SU-DHL-6 (cell line): ENCODE results near the gene RELL2.

Source experiments
- H2AFZ ChIP-seq: fragments of 200-600 bp; sonication (generic); 2 replicates; pipeline ENCODE4 v1.6.1; 2014; ENCODE audit warnings: low read depth, mild to moderate bottlenecking, moderate library complexity, mixed read lengths, antibody characterized with exemption, low read length; ENCODE audit not compliant: severe bottlenecking
- H3F3A ChIP-seq: fragments of 200-600 bp; shearing (Covaris generic); 2 replicates; pipeline ENCODE4 v1.6.0; 2016; ENCODE audit warnings: antibody characterized with exemption, mild to moderate bottlenecking; ENCODE audit not compliant: insufficient read depth
- H3K27ac ChIP-seq: fragments of 200-600 bp; sonication (generic); 2 replicates; pipeline ENCODE4 v1.5.1; 2016; ENCODE audit warnings: low read depth, mild to moderate bottlenecking, low read length, moderate library complexity, mixed read lengths
- H3K27me3 ChIP-seq: fragments of 200-600 bp; sonication (generic), shearing (Covaris generic); 2 replicates; pipeline ENCODE4 v1.6.0; 2014; ENCODE audit warnings: mild to moderate bottlenecking, low read length
- H3K36me3 ChIP-seq: fragments of 200-600 bp; sonication (generic); 2 replicates; pipeline ENCODE4 v1.6.1; 2014; ENCODE audit warnings: mild to moderate bottlenecking, low read length, mixed read lengths
- H3K4me2 ChIP-seq: fragments of 300-600, 200-600 bp; shearing (Covaris generic), sonication (generic); 2 replicates; pipeline ENCODE4 v1.6.0; 2014; ENCODE audit warnings: low read length, low read depth, mild to moderate bottlenecking; ENCODE audit not compliant: poor library complexity, severe bottlenecking
- H3K4me3 ChIP-seq: fragments of 200-600 bp; sonication (generic); 2 replicates; pipeline ENCODE4 v1.5.1; 2014; ENCODE audit warnings: antibody characterized with exemption, low read length, mild to moderate bottlenecking, mixed read lengths; ENCODE audit not compliant: insufficient read depth, poor library complexity, severe bottlenecking
- H3K79me2 ChIP-seq: fragments of 200-600 bp; sonication (generic); 2 replicates; pipeline ENCODE4 v1.6.1; 2014; ENCODE audit warnings: mild to moderate bottlenecking, low read length, moderate library complexity; ENCODE audit not compliant: insufficient read depth
- H3K9ac ChIP-seq: fragments of 200-600 bp; sonication (generic); 2 replicates; pipeline ENCODE4 v1.7.0; 2014; ENCODE audit warnings: mild to moderate bottlenecking, low read length
- H3K9me2 ChIP-seq: fragments of 200-600 bp; sonication (generic); replicated peaks from 2 replicates; pipeline ENCODE4 v1.6.1; 2014; ENCODE audit warnings: low read length; ENCODE audit not compliant: insufficient read depth
- H3K9me3 ChIP-seq: fragments of 200-600 bp; sonication (generic); 2 replicates; pipeline ENCODE4 v1.6.1; 2014; ENCODE audit warnings: low read length, mixed read lengths; ENCODE audit not compliant: insufficient read depth
- H4K20me1 ChIP-seq: fragments of 200-600 bp; sonication (generic); 2 replicates; pipeline ENCODE4 v1.6.1; 2014; ENCODE audit warnings: low read depth, mild to moderate bottlenecking, antibody characterized with exemption, low read length, moderate library complexity, mixed read lengths
- EZH2phosphoT487 ChIP-seq: fragments of 200-600 bp; sonication (generic), shearing (Covaris generic); conservative IDR thresholded peaks from 2 replicates; pipeline ENCODE4 v1.6.1; 2018; ENCODE audit warnings: mild to moderate bottlenecking, antibody characterized with exemption, low read length, moderate library complexity, mixed read lengths
- TF ChIP-seq, protein P1 (sequence below): fragments of 200-600 bp; sonication (generic); IDR thresholded peaks from one replicate; pipeline ENCODE4 v1.5.1; 2017; ENCODE audit warnings: antibody characterized with exemption, mild to moderate bottlenecking, low read length, moderate library complexity; ENCODE audit not compliant: insufficient read depth, poor library complexity, severe bottlenecking

Gene RELL2

DNA sequence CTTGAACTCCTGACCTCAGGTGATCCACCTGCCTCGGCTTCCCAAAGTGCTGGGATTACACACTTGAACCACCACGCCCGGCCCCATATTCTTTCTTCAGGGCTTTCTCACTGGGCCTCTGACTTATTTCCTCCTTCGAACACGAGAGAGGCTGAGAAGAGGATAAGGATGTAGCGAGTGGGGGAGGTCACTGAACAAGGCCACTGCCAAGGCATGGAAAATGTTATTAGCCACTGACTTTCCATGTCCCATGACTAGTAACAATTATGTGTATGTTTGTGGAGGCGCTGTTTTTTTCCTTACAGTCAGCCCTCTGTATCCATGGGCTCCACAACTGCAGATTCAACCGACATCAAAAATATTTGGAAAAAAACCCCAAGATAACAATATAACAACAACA, 26.7 kb downstream of the RELL2 start:
- no peak overlapping the region for H2AFZ ChIP-seq
- no peaks in the 10 kb centered on the region for H3K36me3 ChIP-seq
- H3K9me3 ChIP-seq: no peaks in the 10 kb centered on the region
- no peak overlapping the region for H3K9ac ChIP-seq
- no peaks in the 10 kb centered on the region for H3K9me2 ChIP-seq
- no peak overlapping the region for H3K27ac ChIP-seq
- H3K4me3 ChIP-seq: no peak overlapping the region
- H3K4me2 ChIP-seq: no peak overlapping the region
- no peaks in the 10 kb centered on the region for H4K20me1 ChIP-seq
- no peak for TF ChIP-seq EZH2phosphoT487
- TF ChIP-seq, protein P1, sequence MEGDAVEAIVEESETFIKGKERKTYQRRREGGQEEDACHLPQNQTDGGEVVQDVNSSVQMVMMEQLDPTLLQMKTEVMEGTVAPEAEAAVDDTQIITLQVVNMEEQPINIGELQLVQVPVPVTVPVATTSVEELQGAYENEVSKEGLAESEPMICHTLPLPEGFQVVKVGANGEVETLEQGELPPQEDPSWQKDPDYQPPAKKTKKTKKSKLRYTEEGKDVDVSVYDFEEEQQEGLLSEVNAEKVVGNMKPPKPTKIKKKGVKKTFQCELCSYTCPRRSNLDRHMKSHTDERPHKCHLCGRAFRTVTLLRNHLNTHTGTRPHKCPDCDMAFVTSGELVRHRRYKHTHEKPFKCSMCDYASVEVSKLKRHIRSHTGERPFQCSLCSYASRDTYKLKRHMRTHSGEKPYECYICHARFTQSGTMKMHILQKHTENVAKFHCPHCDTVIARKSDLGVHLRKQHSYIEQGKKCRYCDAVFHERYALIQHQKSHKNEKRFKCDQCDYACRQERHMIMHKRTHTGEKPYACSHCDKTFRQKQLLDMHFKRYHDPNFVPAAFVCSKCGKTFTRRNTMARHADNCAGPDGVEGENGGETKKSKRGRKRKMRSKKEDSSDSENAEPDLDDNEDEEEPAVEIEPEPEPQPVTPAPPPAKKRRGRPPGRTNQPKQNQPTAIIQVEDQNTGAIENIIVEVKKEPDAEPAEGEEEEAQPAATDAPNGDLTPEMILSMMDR: no peak
- no peaks in the 10 kb centered on the region for H3K27me3 ChIP-seq
- H3F3A ChIP-seq: no peaks in the 10 kb centered on the region
- no peaks in the 10 kb centered on the region for H3K79me2 ChIP-seq

DNA sequence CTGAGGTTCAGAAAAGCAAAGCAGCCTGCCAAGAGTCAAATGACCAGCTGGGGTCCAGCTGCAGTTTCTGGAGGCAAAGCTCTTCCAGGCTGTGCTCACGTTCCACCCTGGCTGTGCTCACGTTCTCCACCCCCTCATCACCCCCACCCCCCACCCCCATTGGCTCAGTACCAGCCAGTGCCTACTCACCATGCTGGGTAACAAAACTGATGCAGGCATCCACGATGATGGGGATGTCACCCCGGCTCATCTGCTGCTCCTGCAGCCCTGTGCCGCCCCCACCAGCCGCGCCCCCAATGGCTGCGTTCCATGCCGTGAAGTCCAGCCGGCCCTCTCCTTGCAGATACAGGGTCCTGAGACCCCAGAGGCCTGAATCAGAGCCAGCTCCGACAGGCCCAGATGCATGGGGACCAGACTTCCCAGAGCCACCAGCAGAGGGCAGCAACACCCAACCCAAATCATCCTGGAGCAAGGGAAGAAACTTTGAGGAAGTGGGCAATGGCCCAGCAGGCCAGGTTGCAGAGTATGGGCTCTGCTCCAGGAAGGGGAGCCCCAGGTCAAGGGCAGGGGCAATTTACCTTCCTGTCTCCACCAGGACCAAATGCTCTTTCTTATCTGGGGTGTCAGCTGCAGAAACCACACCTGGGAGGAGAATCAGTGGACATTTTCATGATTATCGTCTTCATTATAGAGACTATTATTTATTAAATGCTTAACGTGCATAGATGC, 28.1 kb downstream of the RELL2 start:
- H3K27me3 ChIP-seq: no peaks in the 10 kb centered on the region
- TF ChIP-seq, protein P1: peak; percentile 86
- TF ChIP-seq EZH2phosphoT487: no peak
- no peaks in the 10 kb centered on the region for H3K9me3 ChIP-seq
- no peaks in the 10 kb centered on the region for H3K79me2 ChIP-seq
- H3K36me3 ChIP-seq: no peaks in the 10 kb centered on the region
- H3K27ac ChIP-seq: no peak overlapping the region
- H4K20me1 ChIP-seq: no peaks in the 10 kb centered on the region
- no peaks in the 10 kb centered on the region for H3K9me2 ChIP-seq
- peak overlapping the region; percentile 72 for H2AFZ ChIP-seq
- no peak overlapping the region for H3K9ac ChIP-seq
- no peaks in the 10 kb centered on the region for H3F3A ChIP-seq
- no peak overlapping the region for H3K4me3 ChIP-seq
- H3K4me2 ChIP-seq: no peak overlapping the region

DNA sequence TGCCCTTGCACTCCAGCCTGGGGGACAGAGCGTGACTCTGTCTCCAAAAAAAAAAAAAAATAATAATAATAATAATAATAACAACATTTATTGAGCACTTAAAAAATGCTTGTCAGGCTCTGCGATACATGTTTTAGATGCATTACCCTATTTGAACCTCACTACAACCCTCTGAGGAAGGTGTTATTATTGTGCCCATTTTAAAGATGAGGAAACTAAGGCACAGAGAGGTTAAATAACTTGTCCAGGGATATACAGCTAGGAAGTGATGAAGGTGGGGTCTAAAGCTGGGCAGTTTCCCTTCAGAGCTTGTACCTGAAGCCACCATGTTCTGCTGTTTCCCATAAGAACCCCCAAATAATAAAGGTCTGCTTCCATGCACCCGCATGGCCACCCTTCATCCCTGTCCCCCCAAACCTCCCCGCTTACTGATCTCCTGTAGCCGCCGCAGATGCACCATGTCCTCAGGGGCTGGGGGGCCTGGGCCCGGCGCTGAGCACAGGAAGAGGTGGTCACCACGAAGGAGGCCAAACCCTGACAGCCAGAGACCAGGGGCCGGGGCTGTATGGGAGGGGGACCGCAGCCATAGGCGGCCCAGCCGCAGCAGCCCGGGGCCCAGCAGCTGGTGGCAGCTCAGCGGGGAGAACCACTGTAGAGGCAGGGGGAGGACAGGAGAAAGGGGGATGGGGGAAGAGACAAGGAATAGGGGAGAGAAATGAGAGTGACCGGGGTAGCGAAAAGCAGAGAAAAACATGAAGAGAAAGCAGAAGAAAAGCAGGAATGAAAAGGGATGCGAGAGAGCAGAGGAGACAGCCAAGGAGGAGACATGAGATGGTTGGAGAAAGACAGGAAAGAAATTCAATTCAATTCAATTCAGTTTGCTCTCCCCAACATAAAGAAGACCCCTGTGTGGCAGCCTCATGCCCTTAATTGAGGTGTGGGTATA, 29.5 kb downstream of the RELL2 start:
- H3K79me2 ChIP-seq: no peaks in the 10 kb centered on the region

More for the DNA sequence above, 29.5 kb downstream of the RELL2 start:
- Histone ChIP-seq H3K9ac (no peak overlapping the region), H3F3A (no peaks in the 10 kb centered on the region), H3K27ac (no peak overlapping the region), H3K27me3 (no peaks in the 10 kb centered on the region), H3K36me3 (no peaks in the 10 kb centered on the region), H3K4me2 (no peak overlapping the region), H3K9me3 (no peaks in the 10 kb centered on the region), H2AFZ (no peak overlapping the region), H3K4me3 (no peak overlapping the region), H4K20me1 (no peaks in the 10 kb centered on the region), H3K9me2 (no peaks in the 10 kb centered on the region)
- TF ChIP-seq, protein P1: no peak
- no peak for TF ChIP-seq EZH2phosphoT487
